Stimulated activated CD4-positive, alpha-beta T cell treated with anti-CD3 and anti-CD28 coated beads, Interleukin-4, amount 100 ng/mL, for 24 hours (primary cell): ENCODE results near the gene NBPF8.
"Not testable (repeated sequence)": the region's sequence is repeated elsewhere in the genome, so short reads cannot be mapped to it uniquely, and the experiment has no call there.

ENCODE experiments used
- DNase-seq: peaks from one replicate; pipeline ENCODE4 v3.0.0-alpha.2; 2020

NBPF8 gene, protein sequence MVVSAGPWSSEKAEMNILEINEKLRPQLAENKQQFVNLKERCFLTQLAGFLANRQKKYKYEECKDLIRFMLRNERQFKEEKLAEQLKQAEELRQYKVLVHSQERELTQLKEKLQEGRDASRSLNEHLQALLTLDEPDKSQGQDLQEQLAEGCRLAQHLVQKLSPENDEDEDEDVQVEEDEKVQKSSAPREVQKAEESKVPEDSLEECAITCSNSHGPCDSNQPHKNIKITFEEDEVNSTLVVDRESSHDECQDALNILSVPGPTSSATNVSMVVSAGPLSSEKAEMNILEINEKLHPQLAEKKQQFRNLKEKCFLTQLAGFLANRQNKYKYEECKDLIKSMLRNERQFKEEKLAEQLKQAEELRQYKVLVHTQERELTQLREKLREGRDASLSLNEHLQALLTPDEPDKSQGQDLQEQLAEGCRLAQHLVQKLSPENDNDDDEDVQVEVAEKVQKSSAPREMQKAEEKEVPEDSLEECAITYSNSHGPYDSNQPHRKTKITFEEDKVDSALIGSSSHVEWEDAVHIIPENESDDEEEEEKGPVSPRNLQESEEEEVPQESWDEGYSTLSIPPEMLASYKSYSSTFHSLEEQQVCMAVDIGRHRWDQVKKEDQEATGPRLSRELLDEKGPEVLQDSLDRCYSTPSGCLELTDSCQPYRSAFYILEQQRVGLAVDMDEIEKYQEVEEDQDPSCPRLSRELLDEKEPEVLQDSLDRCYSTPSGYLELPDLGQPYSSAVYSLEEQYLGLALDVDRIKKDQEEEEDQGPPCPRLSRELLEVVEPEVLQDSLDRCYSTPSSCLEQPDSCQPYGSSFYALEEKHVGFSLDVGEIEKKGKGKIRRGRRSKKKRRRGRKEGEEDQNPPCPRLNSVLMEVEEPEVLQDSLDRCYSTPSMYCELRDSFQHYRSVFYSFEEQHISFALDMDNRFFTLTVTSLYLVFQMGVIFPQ

DNA sequence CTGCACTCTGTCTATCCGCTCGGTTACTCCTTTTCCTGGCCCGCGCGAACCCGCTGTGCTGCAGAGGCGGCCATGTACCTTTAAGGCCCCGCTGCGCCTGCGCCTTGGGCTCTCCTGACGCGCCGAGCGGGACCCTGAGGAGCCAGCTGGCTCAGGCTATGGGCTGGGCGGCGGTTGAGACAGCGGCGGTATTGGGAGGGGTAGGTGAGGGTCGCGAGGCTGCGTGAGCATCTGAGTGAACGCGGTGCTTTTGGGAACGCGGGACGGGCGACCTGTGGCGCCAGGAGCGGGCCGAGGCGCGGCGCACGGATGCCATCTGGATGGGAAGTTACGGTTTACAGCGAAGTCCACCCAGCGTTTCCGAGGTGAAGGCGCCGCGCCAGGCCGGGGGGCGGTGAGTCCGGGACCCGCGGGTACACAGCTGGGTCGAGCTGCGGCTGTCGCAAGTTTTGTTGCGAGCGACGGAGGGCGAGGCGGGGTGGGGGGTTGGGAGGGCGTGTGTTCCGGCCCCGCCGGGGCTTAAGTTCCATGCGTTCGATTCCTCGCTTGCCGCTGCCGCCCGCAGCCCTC is at the start of gene NBPF8:
Gene NBPF8, plus strand, starts transcription at position 125 of the 570 bp plus-strand sequence. CDS start 21,488 bp downstream, outside the sequence.
- DNase-seq, result peak; percentile 71

- DNase-seq, result not testable (repeated sequence)
These were observed 47.1 kb upstream of the NBPF8 start for GRCh38 chr1:120367709-120368108.

DNA sequence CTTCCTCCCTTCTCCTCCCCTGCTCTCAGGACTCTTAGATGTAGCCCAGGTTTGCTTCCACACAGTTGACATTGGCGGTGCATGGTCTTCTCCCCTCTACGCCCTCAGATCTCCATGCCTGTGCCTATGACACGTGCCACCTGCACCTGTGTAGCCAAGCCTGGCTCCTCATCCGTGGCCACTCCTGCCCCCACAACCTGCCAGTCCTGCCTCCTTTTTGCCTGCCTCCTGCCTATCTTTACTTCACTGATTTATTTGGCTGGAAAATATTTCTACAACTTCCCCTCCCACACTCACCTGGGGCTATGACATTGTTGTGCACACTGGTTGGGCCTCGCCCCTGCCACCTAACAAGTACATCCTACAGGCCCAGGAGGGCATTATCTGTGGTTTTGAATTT is 28.2 kb upstream of the NBPF8 start:
- not testable (repeated sequence) for DNase-seq

- DNase-seq, result peak; percentile 10
These were observed 26.2 kb upstream of the NBPF8 start for GRCh38 chr1:120388597-120389126.

- not testable (repeated sequence) for DNase-seq
These were observed 23.5 kb upstream of the NBPF8 start for GRCh38 chr1:120391365-120391764.

DNA sequence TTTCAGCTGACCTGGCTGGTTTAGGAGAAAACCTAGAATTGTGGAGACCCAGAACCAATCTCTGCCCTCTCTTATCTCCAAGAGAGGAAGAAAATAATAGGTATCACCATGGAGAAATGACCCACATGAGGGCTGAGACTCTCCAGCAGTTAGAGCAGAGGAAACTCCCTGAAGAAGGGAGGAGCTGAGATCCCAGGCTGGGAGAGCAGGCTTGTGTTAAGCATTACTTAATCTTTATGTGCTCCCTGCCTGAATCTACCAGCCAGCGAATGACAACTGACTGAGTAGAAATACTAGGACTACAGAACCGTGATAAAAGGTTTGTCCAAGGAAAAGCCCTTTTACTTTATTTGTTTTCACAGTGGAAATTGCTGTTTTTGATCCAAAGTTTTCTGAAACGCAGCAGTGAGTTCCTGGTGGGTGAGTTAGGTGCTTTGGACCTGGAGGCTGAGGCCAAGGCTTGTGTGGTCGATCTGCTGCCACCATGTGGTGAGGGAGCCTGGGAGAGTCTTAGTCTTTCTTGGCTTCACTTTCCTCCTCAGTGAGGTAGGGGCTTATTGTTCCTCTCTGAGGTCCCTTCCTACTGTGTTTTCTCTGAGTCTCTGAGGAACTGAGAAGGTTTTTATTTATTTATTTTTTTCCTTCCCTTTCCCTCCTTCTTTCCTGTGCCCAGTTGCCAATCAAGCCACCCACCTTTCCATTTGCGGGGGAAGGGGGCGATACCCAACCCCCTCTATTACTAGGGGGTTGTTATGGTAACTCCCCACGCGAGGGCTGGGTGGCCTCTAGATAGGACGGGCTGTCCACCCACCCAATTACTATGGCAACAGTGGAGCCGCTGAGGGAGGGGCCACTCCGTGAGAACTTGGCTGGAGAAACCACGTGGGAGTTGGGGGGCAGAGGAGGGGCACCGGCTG is 21.3 kb upstream of the NBPF8 start:
- not testable (repeated sequence) for DNase-seq

- DNase-seq, result not testable (repeated sequence)
These were observed 9.5 kb upstream of the NBPF8 start for GRCh38 chr1:120405348-120405747.

DNA sequence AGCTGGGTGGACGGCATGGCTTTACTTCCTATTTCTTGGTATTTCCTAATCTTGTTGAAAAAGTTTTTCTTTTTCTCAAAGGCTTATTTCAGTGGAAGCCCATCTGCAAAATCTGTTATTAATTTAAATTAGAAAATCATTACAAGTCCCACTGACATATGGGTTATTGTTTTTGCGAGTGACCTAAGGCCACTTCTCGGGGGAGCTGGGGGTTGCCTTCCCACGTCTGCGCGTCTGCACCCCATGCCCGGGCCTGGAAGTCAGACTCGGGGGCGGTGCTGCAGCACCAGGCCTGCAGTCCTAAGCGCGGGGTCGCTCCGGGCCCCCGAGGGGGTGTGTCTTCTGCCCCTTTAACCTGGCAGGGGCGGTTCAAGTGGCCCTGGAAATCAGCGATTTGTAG is 384 bp upstream of the NBPF8 start:
- not testable (repeated sequence) for DNase-seq

DNA sequence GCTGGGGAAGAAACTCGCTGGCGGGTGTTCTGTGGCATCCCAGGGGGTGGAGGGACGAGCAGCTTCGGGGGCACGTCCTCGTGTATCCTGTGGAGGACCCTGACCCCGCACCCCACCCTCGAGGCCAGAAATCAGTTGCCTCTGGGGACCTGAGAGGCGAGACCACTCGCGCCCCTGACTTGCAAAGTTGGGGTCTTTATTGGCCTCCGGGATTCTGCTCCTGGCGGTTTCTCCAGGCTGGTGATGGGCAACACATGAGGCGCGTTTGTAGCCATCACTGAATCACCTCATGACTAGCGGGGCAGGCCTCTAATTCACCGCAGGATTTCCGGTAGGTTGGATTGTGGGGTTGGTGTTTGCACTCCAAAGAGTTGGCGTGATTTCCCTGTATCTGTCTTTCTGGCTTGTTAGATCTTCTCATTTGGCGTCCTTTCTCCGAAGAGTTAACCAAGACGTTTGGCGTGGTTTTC is 692 bp downstream of the NBPF8 start:
- DNase-seq, result peak; percentile 8

DNA sequence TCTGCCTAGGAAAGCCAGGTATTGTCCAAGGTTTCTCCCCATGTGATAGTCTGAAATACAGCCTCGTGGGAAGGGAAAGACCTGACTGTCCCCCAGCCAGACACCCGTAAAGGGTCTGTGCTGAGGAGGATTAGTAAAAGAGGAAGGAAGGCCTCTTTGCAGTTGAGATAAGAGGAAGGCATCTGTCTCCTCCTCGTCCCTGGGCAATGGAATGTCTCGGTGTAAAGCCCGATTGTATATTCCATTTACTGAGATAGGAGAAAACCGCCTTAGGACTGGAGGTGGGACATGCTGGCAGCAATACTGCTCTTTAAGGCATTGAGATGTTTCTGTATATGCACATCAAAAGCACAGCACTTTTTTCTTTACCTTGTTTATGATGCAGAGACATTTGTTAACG is 10.2 kb downstream of the NBPF8 start:
- not testable (repeated sequence) for DNase-seq

DNA sequence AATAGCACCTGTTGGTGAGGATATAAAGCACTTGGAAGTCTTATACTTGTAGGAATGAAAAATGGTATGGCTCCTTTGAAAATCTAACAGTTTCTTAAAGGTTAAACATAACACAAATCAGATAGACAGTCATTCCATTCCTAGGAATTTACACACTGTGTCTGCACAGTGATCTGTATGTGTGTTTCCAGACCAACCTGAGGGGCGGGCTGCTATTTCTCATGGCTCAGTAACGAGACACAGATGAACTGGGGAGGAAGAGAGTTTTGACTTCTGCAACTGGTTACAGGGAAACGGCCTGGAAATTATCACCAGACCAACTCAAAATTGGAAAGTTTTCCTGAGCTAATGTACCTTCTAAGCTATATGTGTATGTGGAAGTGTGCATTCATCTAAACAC is 16.8 kb downstream of the NBPF8 start:
- not testable (repeated sequence) for DNase-seq

- not testable (repeated sequence) for DNase-seq
These were observed 19.0 kb downstream of the NBPF8 start for GRCh38 chr1:120433831-120434230.

- DNase-seq, result not testable (repeated sequence)
These were observed 34.3 kb downstream of the NBPF8 start for GRCh38 chr1:120449124-120449523.
